Measurements from ENCODE around the gene TXNDC11. TPM values are rescaled to one million over a fixed set of nuclear protein-coding genes. Genes with fewer than 3 reads are reported as not detected.

Gene TXNDC11
- total and polyA plus RNA-seq, 10 of the 15 experiments (the other 5 are each of a cell fraction or from before 2014, with no cell fraction given), result 1.7 to 86.7 (median 54.4) TPM

- 54% methylated on average over 3 of the region's 3 CpGs for WGBS (ENCODE audit: insufficient coverage, insufficient replicate concordance, low lambda C conversion rate, missing lambda C conversion rate)
- no peaks in the 10 kb centered on the region for H3K9me3 ChIP-seq (replicated peaks; ENCODE audit: control insufficient read depth, insufficient read depth, low read length)
- ChIA-PET RAD21 (ENCODE audit: unreplicated experiment) (interaction anchor here (1.0 to 5.7 kb wide), 4 partner anchors 10 to 86 kb away, joined by 3 to 33 read pairs (median 16); partner anchors contain the start of gene ZC3H7A), SMC1A (ENCODE audit: uncharacterized antibody, unreplicated experiment) (interaction anchor here (0.9 to 10.3 kb wide), 5 partner anchors 9 to 33 kb away, joined by 3 to 82 read pairs (median 7); partner anchors contain the start of genes TXNDC11 and ZC3H7A), POLR2A (interaction anchor here (0.6 to 21.9 kb wide), 5 partner anchors 8 to 403 kb away, joined by 3 to 410 read pairs (median 6); partner anchors contain the start of gene ZC3H7A), CTCF (interaction anchor here (1.1 to 1.4 kb wide), 2 partner anchors 10 to 24 kb away, joined by 4 read pairs; partner anchors contain the start of gene ZC3H7A)
- H3K27ac ChIP-seq (ENCODE audit: control insufficient read depth, insufficient read depth), result peak overlapping the region; percentile 48
- in situ Hi-C loops (cut with MboI), result no loop called here
- H3K4me3 ChIP-seq, result peak overlapping the region; percentile 48; the same call in 1 of the 2 replicates
- DNase-seq (ENCODE audit: low read depth, low spot score) (no peak), ATAC-seq (peak; percentile 80), FAIRE-seq (no peak)
- no peak overlapping the region for H3K9ac ChIP-seq (ENCODE audit: control insufficient read depth, insufficient read depth, low read length)
- no peaks in the 10 kb centered on the region for H4K20me1 ChIP-seq (ENCODE audit: control insufficient read depth, insufficient read depth)
- no peaks in the 10 kb centered on the region for H3K27me3 ChIP-seq (replicated peaks in 1 of 2; ENCODE audit: control insufficient read depth in 2 of 2, insufficient read depth in 2 of 2, low read length in 1 of 2)
- no peak overlapping the region for H2AFZ ChIP-seq (ENCODE audit: control insufficient read depth, low read depth, low read length)
- intact Hi-C loops (cut with micrococcal nuclease; ENCODE audit: unreplicated experiment), result no loop called here
- no TSS peak for BruUV-seq (replicated peaks)
- peak overlapping the region; percentile 78 for H3K4me2 ChIP-seq (ENCODE audit: control insufficient read depth, insufficient read depth)
- peaks cover 8 to 31% of the 10 kb centered on the region in 2 experiments for H3K36me3 ChIP-seq (ENCODE audit: control insufficient read depth in 2 of 2, insufficient read depth in 2 of 2, low read length in 1 of 2)
- H3K79me2 ChIP-seq (ENCODE audit: control insufficient read depth, insufficient read depth, low read length), result peaks cover 34% of the 10 kb centered on the region
- peaks cover 54% of the 10 kb centered on the region for H3K4me1 ChIP-seq (ENCODE audit: control insufficient read depth, insufficient read depth, low read length)
- TF ChIP-seq RB1 (IDR thresholded peaks at IDR 0.05; ENCODE audit: borderline replicate concordance) (no peak), MTA2 (IDR thresholded peaks at IDR 0.05; ENCODE audit: low read depth) (no peak), ETV6 (conservative IDR thresholded peaks at IDR 0.05 in 1 of 2, IDR thresholded peaks at IDR 0.05 in 1 of 2; ENCODE audit: borderline replicate concordance in 1 of 2, low read depth in 1 of 2) (0 out of 4 replicates have a peak, but pooled peaks of 1 of the 2 experiments have one; percentile 34), SPI1 (IDR thresholded peaks at IDR 0.05; ENCODE audit: borderline replicate concordance, insufficient read depth, low read depth, low read length) (peak; percentile 42; the same call in 1 of the 2 replicates), RUNX3 (IDR thresholded peaks at IDR 0.05; ENCODE audit: low read length) (peak; percentile 28; the same call in 1 of the 2 replicates), CEBPZ (IDR thresholded peaks at IDR 0.05; ENCODE audit: low read depth, low read length) (no peak), CREB1 (IDR thresholded peaks at IDR 0.05; ENCODE audit: low read depth) (no peak), YY1 (IDR thresholded peaks at IDR 0.05; ENCODE audit: low read depth, low read length) (0 out of 2 replicates have a peak, but pooled peaks have one; percentile 16), JUNB (IDR thresholded peaks at IDR 0.05) (peak; percentile 52), IKZF1 (conservative IDR thresholded peaks at IDR 0.05) (no peak), TARDBP (IDR thresholded peaks at IDR 0.05; ENCODE audit: borderline replicate concordance) (0 out of 2 replicates have a peak, but pooled peaks have one; percentile 30)
- TF ChIP-seq, protein P1, sequence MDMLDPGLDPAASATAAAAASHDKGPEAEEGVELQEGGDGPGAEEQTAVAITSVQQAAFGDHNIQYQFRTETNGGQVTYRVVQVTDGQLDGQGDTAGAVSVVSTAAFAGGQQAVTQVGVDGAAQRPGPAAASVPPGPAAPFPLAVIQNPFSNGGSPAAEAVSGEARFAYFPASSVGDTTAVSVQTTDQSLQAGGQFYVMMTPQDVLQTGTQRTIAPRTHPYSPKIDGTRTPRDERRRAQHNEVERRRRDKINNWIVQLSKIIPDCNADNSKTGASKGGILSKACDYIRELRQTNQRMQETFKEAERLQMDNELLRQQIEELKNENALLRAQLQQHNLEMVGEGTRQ (IDR thresholded peaks at IDR 0.05; ENCODE audit: borderline replicate concordance, low read depth, low read length), result no peak
- TF ChIP-seq, protein P2, sequence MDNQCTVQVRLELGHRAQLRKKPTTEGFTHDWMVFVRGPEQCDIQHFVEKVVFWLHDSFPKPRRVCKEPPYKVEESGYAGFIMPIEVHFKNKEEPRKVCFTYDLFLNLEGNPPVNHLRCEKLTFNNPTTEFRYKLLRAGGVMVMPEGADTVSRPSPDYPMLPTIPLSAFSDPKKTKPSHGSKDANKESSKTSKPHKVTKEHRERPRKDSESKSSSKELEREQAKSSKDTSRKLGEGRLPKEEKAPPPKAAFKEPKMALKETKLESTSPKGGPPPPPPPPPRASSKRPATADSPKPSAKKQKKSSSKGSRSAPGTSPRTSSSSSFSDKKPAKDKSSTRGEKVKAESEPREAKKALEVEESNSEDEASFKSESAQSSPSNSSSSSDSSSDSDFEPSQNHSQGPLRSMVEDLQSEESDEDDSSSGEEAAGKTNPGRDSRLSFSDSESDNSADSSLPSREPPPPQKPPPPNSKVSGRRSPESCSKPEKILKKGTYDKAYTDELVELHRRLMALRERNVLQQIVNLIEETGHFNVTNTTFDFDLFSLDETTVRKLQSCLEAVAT (IDR thresholded peaks at IDR 0.05), result no peak
- TF ChIP-seq, protein P3, sequence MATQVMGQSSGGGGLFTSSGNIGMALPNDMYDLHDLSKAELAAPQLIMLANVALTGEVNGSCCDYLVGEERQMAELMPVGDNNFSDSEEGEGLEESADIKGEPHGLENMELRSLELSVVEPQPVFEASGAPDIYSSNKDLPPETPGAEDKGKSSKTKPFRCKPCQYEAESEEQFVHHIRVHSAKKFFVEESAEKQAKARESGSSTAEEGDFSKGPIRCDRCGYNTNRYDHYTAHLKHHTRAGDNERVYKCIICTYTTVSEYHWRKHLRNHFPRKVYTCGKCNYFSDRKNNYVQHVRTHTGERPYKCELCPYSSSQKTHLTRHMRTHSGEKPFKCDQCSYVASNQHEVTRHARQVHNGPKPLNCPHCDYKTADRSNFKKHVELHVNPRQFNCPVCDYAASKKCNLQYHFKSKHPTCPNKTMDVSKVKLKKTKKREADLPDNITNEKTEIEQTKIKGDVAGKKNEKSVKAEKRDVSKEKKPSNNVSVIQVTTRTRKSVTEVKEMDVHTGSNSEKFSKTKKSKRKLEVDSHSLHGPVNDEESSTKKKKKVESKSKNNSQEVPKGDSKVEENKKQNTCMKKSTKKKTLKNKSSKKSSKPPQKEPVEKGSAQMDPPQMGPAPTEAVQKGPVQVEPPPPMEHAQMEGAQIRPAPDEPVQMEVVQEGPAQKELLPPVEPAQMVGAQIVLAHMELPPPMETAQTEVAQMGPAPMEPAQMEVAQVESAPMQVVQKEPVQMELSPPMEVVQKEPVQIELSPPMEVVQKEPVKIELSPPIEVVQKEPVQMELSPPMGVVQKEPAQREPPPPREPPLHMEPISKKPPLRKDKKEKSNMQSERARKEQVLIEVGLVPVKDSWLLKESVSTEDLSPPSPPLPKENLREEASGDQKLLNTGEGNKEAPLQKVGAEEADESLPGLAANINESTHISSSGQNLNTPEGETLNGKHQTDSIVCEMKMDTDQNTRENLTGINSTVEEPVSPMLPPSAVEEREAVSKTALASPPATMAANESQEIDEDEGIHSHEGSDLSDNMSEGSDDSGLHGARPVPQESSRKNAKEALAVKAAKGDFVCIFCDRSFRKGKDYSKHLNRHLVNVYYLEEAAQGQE (IDR thresholded peaks at IDR 0.05; ENCODE audit: low read depth, low read length), result no peak
Observed at GRCh38 chr16:11774065-11774626, 31.5 kb upstream of the TXNDC11 start.
